ENCODE results near the gene IGFBP2.

DNA sequence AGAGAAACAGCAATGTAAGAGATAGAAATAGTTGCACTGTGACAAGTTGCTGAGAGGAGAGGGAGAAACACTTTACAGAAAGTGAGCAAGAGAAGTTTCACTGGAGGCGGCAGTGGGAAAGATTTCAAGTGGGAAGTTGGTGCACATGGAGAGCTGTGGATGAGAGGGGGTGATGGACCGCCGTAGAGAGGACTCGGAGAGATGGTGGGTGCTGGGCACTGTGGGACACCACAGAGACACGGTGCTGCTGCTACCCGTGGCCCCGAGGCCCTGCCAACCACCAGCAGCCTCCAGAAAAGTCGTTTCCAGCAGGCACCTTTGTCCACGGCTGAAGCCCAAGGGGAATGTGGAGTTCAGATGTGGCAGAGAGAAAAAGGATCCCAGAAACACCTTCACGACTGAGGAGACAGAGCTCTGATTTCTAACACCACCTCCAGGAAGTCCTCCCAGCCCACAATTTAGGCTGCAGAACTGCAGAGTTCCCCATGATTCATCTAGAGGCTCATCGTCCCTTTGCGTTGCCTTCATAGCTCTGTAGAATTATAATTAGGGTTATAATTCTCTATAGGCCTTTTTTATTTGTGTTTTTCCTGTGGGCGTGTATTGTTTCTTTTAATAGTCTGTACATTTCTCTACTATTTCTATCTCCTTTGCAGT is 15.9 kb upstream of the IGFBP2 start:
- TF ChIP-seq, protein P1, sequence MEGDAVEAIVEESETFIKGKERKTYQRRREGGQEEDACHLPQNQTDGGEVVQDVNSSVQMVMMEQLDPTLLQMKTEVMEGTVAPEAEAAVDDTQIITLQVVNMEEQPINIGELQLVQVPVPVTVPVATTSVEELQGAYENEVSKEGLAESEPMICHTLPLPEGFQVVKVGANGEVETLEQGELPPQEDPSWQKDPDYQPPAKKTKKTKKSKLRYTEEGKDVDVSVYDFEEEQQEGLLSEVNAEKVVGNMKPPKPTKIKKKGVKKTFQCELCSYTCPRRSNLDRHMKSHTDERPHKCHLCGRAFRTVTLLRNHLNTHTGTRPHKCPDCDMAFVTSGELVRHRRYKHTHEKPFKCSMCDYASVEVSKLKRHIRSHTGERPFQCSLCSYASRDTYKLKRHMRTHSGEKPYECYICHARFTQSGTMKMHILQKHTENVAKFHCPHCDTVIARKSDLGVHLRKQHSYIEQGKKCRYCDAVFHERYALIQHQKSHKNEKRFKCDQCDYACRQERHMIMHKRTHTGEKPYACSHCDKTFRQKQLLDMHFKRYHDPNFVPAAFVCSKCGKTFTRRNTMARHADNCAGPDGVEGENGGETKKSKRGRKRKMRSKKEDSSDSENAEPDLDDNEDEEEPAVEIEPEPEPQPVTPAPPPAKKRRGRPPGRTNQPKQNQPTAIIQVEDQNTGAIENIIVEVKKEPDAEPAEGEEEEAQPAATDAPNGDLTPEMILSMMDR (IDR thresholded peaks at IDR 0.05), result no peak
- no peak for TF ChIP-seq EZH2 (IDR thresholded peaks at IDR 0.05; ENCODE audit: borderline replicate concordance, insufficient read depth, low read depth, low read length, poor library complexity, severe bottlenecking)
